ENCODE data around the gene MEIS2. TPM values are rescaled to one million over a fixed set of nuclear protein-coding genes. Genes with fewer than 3 reads are reported as not detected.

Gene MEIS2
- total and polyA plus RNA-seq, 2 of the 13 experiments (the other 11 are each of a cell fraction or from before 2014, with no cell fraction given) = 10.7 to 12.4 TPM

DNA sequence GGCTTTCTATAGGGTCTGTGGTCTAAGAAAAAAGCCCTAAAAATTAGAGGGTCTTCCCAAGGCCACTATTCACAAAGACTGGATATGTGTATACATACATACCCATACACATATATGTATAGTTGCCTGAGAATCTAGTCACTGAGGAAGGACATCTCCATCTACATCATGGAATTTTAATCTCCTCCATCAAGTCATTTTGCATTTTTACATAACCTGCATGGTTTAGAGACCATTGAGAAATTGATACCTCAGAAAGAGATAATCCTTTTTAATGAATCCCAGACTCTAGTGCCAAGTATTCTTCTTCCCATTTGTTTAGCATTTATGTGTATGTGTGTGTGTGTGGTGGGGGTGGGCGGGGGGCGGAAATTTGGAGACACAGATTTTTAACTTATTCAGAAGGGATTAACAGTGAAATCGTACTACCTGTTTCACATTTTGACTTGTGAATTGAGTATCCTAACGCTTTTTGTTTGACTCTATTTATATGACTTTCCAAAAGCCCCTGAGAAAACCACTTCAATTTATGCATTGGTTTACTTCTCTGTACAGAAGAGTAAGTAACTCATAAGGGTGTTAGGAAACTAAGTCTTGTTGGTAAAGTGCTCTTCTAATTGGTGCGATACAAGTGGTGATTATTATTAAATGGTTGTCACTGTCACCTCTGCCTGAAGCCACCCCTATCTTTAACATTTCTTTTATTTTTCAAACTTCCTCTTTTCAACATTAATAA is 166.9 kb downstream of the MEIS2 start:
- no peak for TF ChIP-seq ZFP36L1 (CRISPR knock-in tag; IDR thresholded peaks at IDR 0.05)
- no peak for TF ChIP-seq NR2F6 (IDR thresholded peaks at IDR 0.05)
- no peak for TF ChIP-seq NR2F6 (CRISPR knock-in tag; IDR thresholded peaks at IDR 0.05)
- TF ChIP-seq HCFC1 (IDR thresholded peaks at IDR 0.05; ENCODE audit: low read depth, low read length) = no peak
- TF ChIP-seq, protein P1, sequence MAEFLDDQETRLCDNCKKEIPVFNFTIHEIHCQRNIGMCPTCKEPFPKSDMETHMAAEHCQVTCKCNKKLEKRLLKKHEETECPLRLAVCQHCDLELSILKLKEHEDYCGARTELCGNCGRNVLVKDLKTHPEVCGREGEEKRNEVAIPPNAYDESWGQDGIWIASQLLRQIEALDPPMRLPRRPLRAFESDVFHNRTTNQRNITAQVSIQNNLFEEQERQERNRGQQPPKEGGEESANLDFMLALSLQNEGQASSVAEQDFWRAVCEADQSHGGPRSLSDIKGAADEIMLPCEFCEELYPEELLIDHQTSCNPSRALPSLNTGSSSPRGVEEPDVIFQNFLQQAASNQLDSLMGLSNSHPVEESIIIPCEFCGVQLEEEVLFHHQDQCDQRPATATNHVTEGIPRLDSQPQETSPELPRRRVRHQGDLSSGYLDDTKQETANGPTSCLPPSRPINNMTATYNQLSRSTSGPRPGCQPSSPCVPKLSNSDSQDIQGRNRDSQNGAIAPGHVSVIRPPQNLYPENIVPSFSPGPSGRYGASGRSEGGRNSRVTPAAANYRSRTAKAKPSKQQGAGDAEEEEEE (CRISPR knock-in tag; IDR thresholded peaks at IDR 0.05; ENCODE audit: borderline replicate concordance) = no peak
- TF ChIP-seq, protein P2, sequence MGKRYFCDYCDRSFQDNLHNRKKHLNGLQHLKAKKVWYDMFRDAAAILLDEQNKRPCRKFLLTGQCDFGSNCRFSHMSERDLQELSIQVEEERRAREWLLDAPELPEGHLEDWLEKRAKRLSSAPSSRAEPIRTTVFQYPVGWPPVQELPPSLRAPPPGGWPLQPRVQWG (CRISPR knock-in tag; IDR thresholded peaks at IDR 0.05; ENCODE audit: borderline replicate concordance, low read depth) = no peak
- TF ChIP-seq TCF12 (IDR thresholded peaks at IDR 0.05) = no peak
- no peak for TF ChIP-seq TCF12 (CRISPR knock-in tag; IDR thresholded peaks at IDR 0.05)
- TF ChIP-seq MBNL3 (CRISPR knock-in tag; conservative IDR thresholded peaks at IDR 0.05) = no peak
- TF ChIP-seq, protein P3, sequence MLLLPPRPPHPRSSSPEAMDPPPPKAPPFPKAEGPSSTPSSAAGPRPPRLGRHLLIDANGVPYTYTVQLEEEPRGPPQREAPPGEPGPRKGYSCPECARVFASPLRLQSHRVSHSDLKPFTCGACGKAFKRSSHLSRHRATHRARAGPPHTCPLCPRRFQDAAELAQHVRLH (CRISPR knock-in tag; IDR thresholded peaks at IDR 0.05; ENCODE audit: borderline replicate concordance, low read depth) = no peak
- TF ChIP-seq ASH2L (IDR thresholded peaks at IDR 0.05; ENCODE audit: insufficient read length, low read depth, low read length) = no peak
- TF ChIP-seq, protein P4, sequence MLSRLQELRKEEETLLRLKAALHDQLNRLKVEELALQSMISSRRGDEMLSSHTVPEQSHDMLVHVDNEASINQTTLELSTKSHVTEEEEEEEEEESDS (CRISPR knock-in tag; IDR thresholded peaks at IDR 0.05; ENCODE audit: borderline replicate concordance) = no peak
- no peak for TF ChIP-seq ZNF121 (CRISPR knock-in tag; IDR thresholded peaks at IDR 0.05)
- no peak for TF ChIP-seq ZNF446 (CRISPR knock-in tag; IDR thresholded peaks at IDR 0.05)
- TF ChIP-seq, protein P5, sequence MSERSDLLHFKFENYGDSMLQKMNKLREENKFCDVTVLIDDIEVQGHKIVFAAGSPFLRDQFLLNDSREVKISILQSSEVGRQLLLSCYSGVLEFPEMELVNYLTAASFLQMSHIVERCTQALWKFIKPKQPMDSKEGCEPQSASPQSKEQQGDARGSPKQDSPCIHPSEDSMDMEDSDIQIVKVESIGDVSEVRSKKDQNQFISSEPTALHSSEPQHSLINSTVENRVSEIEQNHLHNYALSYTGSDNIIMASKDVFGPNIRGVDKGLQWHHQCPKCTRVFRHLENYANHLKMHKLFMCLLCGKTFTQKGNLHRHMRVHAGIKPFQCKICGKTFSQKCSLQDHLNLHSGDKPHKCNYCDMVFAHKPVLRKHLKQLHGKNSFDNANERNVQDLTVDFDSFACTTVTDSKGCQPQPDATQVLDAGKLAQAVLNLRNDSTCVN (CRISPR knock-in tag; IDR thresholded peaks at IDR 0.05; ENCODE audit: borderline replicate concordance) = no peak
- TF ChIP-seq NFATC3 (CRISPR knock-in tag; IDR thresholded peaks at IDR 0.05) = no peak
- no peaks in the 10 kb centered on the region for H4K20me1 ChIP-seq (ENCODE audit: insufficient read depth, low read length)
- H3K9ac ChIP-seq (ENCODE audit: insufficient read depth, low read depth, low read length) = no peak overlapping the region
- DNase-seq (ENCODE audit: low spot score) (no peak), ATAC-seq (no peak), FAIRE-seq (no peak)
- H2AFZ ChIP-seq (ENCODE audit: low read length) = no peak overlapping the region
- ChIA-PET CTCF (ENCODE audit: low intra/inter-chr PET ratio, low total read pairs) (no interaction called here), POLR2A (no interaction called here)
- in situ Hi-C loops (cut with HindIII; ENCODE audit: extremely low pct_ligation_motif_present, low pct_unique_long_range_greater_than_20kb) = no loop called here
- peaks cover 0 to 8% of the 10 kb centered on the region in 2 experiments; a peak in 1 of 5 replicates for H3K36me3 ChIP-seq (replicated peaks in 1 of 2; ENCODE audit: control insufficient read depth in 1 of 2, insufficient read depth in 2 of 2, low read length in 2 of 2)
- H3K79me2 ChIP-seq (ENCODE audit: insufficient read depth, low read length) = no peaks in the 10 kb centered on the region
- H3K27me3 ChIP-seq (ENCODE audit: control insufficient read depth in 1 of 2, insufficient read depth in 2 of 2, low read length in 2 of 2) = no peaks in the 10 kb centered on the region
- 92% methylated on average over 5 of the region's 5 CpGs for WGBS (ENCODE audit: low lambda C conversion rate)
- H3K9me3 ChIP-seq (ENCODE audit: low read length) = no peaks in the 10 kb centered on the region
- BruUV-seq (replicated peaks) = no TSS peak
- intact Hi-C loops (cut with micrococcal nuclease; ENCODE audit: unreplicated experiment) = loop anchor here (10.0 kb wide), 1 partner anchor 111 kb away; no protein-coding TSS in a partner anchor
- no peak overlapping the region for H3K27ac ChIP-seq (ENCODE audit: extremely low read length, insufficient read depth, low read length)
- H3K4me3 ChIP-seq (replicated peaks in 1 of 3; ENCODE audit: insufficient read depth in 1 of 3, low read depth in 2 of 3, low read length in 3 of 3) = no peak overlapping the region
- H3K4me2 ChIP-seq (ENCODE audit: low read depth, low read length) = no peak overlapping the region
- peaks cover 19% of the 10 kb centered on the region for H3K4me1 ChIP-seq (ENCODE audit: insufficient read depth, low read length)

All from HepG2 (cell line).